Measurements from ENCODE around the gene DCST2.

DNA sequence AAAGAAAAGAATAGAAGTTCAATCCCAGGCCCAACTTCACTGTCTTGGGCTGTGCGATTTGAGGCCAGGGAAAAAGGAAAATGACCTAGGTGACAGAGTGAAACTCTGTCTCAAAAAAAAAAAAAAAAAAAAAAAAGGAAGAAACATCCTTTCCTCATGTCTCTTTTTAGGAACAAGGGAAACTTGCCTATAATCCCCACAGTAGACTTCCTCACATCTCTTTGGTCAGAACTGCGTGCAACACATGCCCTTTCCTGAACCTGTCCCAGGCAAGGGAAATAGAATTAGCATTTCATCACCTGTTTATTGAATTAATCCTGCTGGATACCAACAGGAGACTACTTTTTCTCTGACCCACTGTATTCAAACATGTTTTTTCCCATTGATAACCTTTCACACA, 2.4 kb upstream of the DCST2 start:
- TF ChIP-seq, protein P1, sequence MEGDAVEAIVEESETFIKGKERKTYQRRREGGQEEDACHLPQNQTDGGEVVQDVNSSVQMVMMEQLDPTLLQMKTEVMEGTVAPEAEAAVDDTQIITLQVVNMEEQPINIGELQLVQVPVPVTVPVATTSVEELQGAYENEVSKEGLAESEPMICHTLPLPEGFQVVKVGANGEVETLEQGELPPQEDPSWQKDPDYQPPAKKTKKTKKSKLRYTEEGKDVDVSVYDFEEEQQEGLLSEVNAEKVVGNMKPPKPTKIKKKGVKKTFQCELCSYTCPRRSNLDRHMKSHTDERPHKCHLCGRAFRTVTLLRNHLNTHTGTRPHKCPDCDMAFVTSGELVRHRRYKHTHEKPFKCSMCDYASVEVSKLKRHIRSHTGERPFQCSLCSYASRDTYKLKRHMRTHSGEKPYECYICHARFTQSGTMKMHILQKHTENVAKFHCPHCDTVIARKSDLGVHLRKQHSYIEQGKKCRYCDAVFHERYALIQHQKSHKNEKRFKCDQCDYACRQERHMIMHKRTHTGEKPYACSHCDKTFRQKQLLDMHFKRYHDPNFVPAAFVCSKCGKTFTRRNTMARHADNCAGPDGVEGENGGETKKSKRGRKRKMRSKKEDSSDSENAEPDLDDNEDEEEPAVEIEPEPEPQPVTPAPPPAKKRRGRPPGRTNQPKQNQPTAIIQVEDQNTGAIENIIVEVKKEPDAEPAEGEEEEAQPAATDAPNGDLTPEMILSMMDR (IDR thresholded peaks at IDR 0.05), result no peak
- no peak for TF ChIP-seq POLR2A (IDR thresholded peaks at IDR 0.05)
